ENCODE data around the gene NMNAT2. TPM values are rescaled to one million over a fixed set of nuclear protein-coding genes. Genes with fewer than 3 reads are reported as not detected.

NMNAT2 gene
- total and polyA plus RNA-seq, 3 donors from 2014 or later, result 23.6 to 52.0 (median 45.7) TPM

DNA sequence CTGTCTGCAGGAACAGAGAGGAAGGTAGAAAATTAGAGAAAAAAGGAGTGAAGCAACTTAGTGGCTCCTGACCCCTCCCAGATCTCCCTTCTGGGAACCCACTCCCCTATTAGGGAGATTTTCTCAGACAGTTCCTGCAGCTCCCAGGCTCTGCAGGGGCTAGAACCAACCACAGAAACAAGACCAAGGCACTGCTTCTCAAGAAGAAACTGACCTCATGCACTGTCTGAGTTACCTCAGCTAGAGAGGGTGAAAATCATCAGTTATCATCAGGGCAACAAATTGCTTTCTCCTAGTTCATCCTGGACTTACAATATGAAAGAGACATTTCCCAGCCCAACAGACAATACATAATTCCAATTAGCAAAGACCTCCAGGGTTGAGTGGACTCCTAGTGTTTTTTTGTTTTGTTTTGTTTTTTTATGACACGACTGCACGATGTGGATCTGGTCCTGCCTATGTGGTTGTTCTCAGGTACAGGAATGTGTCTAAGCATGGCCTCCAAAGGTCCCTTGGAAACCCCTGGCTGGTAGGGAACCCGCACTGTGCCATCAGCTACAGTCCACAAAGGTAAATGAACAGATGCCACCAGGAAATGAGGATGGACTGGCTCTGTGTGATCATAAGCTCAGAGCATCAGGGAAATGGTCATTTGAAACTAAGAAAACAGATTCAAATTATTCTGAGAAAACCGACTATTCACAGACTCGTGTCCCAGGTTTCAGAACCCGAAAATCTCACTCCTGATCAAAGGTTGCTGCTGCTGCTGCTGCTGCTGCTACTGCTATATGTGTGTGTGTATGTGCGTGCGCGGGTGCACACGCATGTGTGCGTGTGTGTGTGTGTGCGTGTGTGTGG lies 166.8 kb downstream of the NMNAT2 start:
- 76 to 87% methylated on average over 12 of the region's 12 CpGs for WGBS, 2 donors
- TF ChIP-seq, protein P1, sequence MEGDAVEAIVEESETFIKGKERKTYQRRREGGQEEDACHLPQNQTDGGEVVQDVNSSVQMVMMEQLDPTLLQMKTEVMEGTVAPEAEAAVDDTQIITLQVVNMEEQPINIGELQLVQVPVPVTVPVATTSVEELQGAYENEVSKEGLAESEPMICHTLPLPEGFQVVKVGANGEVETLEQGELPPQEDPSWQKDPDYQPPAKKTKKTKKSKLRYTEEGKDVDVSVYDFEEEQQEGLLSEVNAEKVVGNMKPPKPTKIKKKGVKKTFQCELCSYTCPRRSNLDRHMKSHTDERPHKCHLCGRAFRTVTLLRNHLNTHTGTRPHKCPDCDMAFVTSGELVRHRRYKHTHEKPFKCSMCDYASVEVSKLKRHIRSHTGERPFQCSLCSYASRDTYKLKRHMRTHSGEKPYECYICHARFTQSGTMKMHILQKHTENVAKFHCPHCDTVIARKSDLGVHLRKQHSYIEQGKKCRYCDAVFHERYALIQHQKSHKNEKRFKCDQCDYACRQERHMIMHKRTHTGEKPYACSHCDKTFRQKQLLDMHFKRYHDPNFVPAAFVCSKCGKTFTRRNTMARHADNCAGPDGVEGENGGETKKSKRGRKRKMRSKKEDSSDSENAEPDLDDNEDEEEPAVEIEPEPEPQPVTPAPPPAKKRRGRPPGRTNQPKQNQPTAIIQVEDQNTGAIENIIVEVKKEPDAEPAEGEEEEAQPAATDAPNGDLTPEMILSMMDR (IDR thresholded peaks at IDR 0.05), result no peak
- TF ChIP-seq POLR2A (IDR thresholded peaks at IDR 0.05), result no peak
- intact Hi-C loops (cut with DNase I; ENCODE audit: low total_unique reads), result no loop called here
- no peak overlapping the region for H3K4me3 ChIP-seq
- H3K36me3 ChIP-seq (ENCODE audit: low read depth, missing control alignments), result no peaks in the 10 kb centered on the region
- H3K27ac ChIP-seq, result no peak overlapping the region
- H3K9me3 ChIP-seq, result no peaks in the 10 kb centered on the region
- DNase-seq, result no peak
- H3K4me1 ChIP-seq, result peaks cover 3% of the 10 kb centered on the region
- H3K27me3 ChIP-seq, result no peaks in the 10 kb centered on the region

DNA sequence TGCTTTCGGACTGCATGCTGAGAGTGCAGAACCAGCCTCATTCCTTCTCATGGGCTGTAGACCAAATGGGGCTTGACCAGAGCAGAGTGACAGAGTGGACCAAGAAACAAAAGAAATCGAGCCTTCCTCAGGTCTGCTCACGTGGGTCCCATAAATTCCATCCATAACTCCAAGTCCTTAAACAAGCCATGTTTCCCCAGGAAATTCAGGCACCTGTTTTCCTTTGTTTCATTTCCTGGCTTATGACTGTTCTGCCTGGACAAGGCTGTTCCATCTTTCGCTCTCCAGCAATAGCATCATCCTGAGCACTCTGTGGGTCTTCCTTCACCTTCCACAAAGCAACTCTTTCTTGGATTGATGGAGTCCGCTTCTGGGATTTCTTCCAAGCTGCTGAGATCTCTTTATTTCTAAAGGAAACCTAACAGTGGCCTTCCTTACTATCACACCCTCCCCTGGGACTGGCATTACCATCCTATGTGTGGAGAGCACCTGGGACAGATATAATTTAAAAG lies 168.2 kb downstream of the NMNAT2 start:
- Histone ChIP-seq H3K27me3 (no peaks in the 10 kb centered on the region), H3K27ac (no peak overlapping the region), H3K9me3 (no peaks in the 10 kb centered on the region), H3K4me1 (peaks cover 3% of the 10 kb centered on the region), H3K4me3 (no peak overlapping the region), H3K36me3 (ENCODE audit: low read depth, missing control alignments) (no peaks in the 10 kb centered on the region)
- WGBS, 2 donors, result 86 to 93% methylated on average over 5 of the region's 5 CpGs
- intact Hi-C loops (cut with DNase I; ENCODE audit: low total_unique reads), result no loop called here
- DNase-seq, result no peak
- no peak for TF ChIP-seq POLR2A (IDR thresholded peaks at IDR 0.05)

DNA sequence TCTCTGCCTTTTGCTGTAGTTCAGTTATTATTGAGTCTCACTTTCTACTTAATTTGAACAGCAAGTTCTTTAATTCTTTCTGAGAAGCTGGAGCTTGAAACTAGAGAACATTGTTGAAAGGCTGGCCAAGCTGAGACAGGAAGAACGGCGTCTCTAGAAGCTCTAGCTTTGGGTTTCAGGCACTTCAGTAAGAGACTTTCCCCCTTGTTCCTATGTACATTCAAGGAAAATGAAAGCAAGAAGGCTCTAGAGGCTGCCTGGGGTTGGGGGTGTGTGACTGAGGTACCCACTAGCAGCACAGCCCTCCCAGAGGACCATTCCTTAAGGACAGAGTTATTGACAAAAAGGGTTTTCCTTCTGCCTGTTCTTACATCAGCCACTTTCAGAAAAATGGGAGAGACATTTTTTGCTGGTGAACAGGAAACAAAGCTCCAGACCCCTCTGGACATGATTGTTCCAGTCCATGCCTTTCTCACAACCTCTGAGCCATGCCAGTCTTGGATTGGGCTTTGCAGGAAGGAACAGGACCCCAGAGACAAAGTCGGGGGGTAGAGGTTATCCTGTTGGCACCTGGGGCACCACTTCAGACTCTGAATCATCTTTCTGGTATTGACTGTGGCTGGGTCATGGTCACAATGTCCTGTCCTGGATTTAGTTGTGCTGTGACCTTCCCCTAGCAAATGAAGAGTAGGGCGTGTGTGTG lies 169.0 kb downstream of the NMNAT2 start:
- DNase-seq, result no peak
- Histone ChIP-seq H3K36me3 (ENCODE audit: low read depth, missing control alignments) (no peaks in the 10 kb centered on the region), H3K4me1 (peaks cover 3% of the 10 kb centered on the region), H3K4me3 (no peak overlapping the region), H3K27me3 (no peaks in the 10 kb centered on the region), H3K9me3 (no peaks in the 10 kb centered on the region), H3K27ac (no peak overlapping the region)
- no peak for TF ChIP-seq POLR2A (IDR thresholded peaks at IDR 0.05)
- TF ChIP-seq, protein P1 (IDR thresholded peaks at IDR 0.05), result no peak
- intact Hi-C loops (cut with DNase I; ENCODE audit: low total_unique reads), result no loop called here
- WGBS, 2 donors, result 68 to 85% methylated on average over 4 of the region's 4 CpGs

DNA sequence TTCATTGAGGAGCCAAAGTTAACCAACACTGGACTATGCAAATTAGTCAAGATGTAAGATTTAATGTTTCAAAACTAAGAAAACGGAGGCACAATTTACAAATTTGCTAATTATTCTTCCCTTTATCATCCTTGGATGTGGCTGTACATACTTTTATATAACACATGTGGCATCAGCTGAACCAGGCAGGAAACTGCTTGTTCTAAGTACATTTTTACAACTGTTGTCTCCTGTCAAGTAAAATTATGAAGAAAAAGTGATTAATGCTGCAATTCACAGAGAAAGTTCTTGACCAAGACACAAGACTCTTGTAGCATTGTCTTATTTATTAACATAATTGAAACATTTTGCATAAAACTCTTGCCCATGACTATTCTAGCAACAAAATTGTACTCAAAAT lies 170.2 kb downstream of the NMNAT2 start:
- WGBS, 2 donors, result 66 to 75% methylated on average over 1 of the region's 1 CpG
- intact Hi-C loops (cut with DNase I; ENCODE audit: low total_unique reads), result no loop called here

DNA sequence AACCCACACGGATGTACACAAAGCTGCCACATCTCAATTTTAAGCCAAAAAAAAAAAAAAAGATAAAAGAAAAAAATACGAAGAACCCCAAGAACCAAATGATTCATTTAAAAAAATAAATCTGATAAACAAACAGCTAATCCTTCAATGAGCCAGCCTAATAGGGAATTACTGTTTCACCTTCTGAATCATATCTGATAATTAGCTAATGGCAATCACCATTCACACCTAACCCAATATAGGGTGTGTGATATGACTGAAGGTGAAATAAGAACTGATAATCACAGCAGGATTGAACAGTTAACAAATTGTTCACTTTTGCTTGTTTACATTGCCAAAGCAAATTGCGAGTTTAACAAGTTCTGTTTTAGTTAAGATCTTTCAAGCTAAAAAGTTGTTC lies 170.7 kb downstream of the NMNAT2 start:
- WGBS, 2 donors, result 77% methylated on average over 3 of the region's 3 CpGs

More for the DNA sequence above, 170.2 kb downstream of the NMNAT2 start:
- no peaks in the 10 kb centered on the region for H3K9me3 ChIP-seq
- TF ChIP-seq, protein P1 (IDR thresholded peaks at IDR 0.05), result no peak
- no peak for TF ChIP-seq POLR2A (IDR thresholded peaks at IDR 0.05)
- DNase-seq, result no peak
- no peak overlapping the region for H3K27ac ChIP-seq
- no peaks in the 10 kb centered on the region for H3K27me3 ChIP-seq
- H3K4me1 ChIP-seq, result peaks cover 3% of the 10 kb centered on the region
- no peaks in the 10 kb centered on the region for H3K36me3 ChIP-seq (ENCODE audit: low read depth, missing control alignments)
- no peak overlapping the region for H3K4me3 ChIP-seq

More for the DNA sequence above, 170.7 kb downstream of the NMNAT2 start:
- Histone ChIP-seq H3K27ac (no peak overlapping the region), H3K36me3 (ENCODE audit: low read depth, missing control alignments) (no peaks in the 10 kb centered on the region), H3K9me3 (no peaks in the 10 kb centered on the region), H3K4me3 (no peak overlapping the region), H3K4me1 (peaks cover 3% of the 10 kb centered on the region), H3K27me3 (no peaks in the 10 kb centered on the region)
- no peak for DNase-seq
- TF ChIP-seq, protein P1 (IDR thresholded peaks at IDR 0.05), result no peak
- TF ChIP-seq POLR2A (IDR thresholded peaks at IDR 0.05), result no peak
- intact Hi-C loops (cut with DNase I; ENCODE audit: low total_unique reads), result no loop called here

Data from testis (tissue), 3 donors.